Measurements from ENCODE around the gene NBPF11.
"Not testable (repeated sequence)": the region's sequence is repeated elsewhere in the genome, so short reads cannot be mapped to it uniquely, and the experiment has no call there.

- TF ChIP-seq, protein P1, sequence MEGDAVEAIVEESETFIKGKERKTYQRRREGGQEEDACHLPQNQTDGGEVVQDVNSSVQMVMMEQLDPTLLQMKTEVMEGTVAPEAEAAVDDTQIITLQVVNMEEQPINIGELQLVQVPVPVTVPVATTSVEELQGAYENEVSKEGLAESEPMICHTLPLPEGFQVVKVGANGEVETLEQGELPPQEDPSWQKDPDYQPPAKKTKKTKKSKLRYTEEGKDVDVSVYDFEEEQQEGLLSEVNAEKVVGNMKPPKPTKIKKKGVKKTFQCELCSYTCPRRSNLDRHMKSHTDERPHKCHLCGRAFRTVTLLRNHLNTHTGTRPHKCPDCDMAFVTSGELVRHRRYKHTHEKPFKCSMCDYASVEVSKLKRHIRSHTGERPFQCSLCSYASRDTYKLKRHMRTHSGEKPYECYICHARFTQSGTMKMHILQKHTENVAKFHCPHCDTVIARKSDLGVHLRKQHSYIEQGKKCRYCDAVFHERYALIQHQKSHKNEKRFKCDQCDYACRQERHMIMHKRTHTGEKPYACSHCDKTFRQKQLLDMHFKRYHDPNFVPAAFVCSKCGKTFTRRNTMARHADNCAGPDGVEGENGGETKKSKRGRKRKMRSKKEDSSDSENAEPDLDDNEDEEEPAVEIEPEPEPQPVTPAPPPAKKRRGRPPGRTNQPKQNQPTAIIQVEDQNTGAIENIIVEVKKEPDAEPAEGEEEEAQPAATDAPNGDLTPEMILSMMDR (IDR thresholded peaks at IDR 0.05), result not testable (repeated sequence)
- TF ChIP-seq POLR2A (IDR thresholded peaks at IDR 0.05), result not testable (repeated sequence)
Observed at GRCh38 chr1:148068201-148068600, 83.9 kb downstream of the NBPF11 start.
